A549 treated with AZD9567 at 1 μM for 4 hours (cell line): ENCODE measurements around the gene CENPX. TPM values are rescaled to one million over a fixed set of nuclear protein-coding genes. Genes with fewer than 3 reads are reported as not detected.

Experiments
- total RNA-seq: library from RNA; stranded (reverse); fragments of 200-300 nt; extraction: Qiagen RNA extraction; gene quantifications from 5 replicates; pipeline ENCODE4 v1.2.3, GENCODE V29; 2022; ENCODE audit not compliant: insufficient read depth

Gene CENPX
- 163 to 207 TPM (median 195 TPM) in 5 replicates for total RNA-seq

DNA sequence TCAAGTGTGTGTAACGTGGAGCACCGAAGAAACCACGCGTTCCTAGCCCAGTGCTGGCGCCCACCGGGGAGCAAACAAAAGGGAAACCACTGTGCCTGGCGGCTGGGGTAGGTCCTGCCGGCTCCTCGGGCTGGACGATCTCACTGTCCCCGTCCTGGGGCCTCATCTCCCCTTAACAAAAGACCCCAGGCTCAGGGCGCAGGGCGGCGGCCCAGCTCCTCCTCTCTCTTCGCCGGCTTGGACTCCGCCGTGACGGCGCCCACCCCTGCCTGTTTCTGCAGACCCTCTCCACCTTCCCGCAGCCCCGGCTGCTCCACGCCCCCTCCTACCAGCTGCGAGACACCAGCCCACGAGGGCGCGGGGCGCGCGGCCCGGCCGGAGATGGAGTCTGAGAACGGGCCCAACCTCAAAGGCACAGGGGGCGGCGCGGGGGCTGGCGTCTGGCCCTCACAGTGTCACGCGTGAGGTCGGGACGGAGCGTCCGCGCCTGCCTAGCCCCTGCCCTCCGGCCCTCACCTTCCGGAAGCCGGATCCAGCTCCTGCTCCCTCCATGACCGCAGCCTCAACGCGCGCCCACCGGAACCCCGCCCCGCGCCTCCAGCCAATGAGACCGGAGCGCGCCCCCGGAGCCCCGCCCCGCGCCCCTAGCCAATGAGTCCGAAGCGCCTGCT lies at the start of gene CENPX:
Gene CENPX (minus strand): TSS at position 569 of the 671 bp plus-strand sequence. CDS start 17 bp downstream, at position 552.

DNA sequence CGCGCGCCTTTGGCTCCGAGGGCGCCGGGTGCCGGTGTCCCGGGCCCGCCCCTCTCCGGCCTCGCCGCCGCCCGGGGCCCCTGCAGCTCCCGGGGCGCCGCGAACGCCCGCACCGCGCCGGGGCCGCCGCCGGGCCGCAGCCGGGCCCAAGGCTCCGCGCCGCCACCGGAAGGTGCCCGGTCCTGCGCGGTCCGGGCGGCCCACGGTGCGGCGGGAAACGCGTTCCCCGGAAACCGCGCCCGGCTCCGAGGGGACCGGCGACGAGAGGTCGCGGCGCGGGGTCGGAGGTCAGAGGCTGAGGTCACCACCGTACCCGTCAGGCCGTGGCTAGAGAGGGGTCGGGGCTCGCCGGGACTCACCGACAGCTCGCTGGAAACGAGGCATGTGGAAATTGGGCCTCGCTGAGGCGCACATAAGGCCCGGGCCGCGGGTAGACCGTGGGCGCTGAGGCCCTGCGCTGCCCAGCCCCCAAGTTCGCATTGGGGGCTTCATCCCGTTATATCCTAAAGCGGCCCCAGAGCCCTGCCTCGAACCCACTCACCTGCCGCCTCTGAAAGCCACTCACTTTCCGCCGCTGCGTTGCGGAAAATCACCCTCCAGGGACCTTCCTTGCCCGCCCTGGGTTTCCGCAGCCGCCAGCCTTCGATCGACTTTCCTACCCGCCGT lies 43.1 kb upstream of the CENPX start, which contains the start of gene DUS1L:
Gene DUS1L (minus strand): TSS at position 167 of the 666 bp plus-strand sequence. CDS start 745 bp downstream, outside the sequence.

DNA sequence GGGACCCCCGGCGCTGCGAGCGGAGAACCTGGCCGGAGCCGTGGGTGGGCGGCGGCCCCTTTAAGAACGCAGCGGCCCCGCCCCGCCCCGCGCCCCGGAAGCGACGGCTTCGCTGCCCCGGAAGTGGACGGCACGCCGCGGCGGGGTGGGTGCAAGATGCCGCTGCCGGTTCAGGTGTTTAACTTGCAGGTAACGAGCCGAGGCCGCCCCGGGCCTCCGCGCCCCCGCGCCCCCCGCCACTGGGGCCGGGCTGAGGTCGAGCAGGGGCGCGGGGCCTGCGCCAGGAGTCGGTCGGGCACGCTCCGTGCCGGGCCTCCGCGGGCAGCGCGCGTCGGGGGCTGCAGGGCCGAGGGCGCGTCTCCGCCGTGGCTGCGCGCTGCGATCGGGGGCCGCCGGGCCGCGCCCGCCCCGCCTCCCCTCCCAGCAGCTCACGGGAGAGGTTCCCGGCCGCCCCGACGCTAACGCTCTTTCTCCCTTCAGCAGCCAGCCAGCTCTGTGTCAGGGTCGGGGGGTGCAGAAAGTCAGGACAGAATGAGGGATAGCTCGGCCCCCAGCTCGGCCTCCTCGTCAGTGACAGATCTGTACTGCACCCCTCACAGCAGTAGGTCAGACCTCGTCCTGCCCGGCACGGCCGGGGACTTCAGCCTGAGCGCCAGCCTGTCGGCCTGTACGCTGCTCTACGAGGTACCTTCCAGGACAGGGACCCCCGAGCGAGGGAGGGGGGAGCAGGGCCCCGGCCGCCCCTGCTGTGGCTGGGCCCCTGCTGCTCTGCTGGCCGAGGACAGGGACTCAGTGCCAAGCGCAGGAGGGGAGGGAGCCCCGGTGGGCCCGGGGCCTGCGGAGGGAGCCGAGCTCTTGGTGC lies 29.3 kb upstream of the CENPX start, which contains the start of the genes GPS1 and RFNG:
Gene GPS1 (plus strand): TSS at position 123 of the 862 bp plus-strand sequence. CDS start 34 bp downstream, at position 157.
Gene RFNG (minus strand): TSS at position 36 of the 862 bp plus-strand sequence. CDS start 45 bp downstream, outside the sequence.

DNA sequence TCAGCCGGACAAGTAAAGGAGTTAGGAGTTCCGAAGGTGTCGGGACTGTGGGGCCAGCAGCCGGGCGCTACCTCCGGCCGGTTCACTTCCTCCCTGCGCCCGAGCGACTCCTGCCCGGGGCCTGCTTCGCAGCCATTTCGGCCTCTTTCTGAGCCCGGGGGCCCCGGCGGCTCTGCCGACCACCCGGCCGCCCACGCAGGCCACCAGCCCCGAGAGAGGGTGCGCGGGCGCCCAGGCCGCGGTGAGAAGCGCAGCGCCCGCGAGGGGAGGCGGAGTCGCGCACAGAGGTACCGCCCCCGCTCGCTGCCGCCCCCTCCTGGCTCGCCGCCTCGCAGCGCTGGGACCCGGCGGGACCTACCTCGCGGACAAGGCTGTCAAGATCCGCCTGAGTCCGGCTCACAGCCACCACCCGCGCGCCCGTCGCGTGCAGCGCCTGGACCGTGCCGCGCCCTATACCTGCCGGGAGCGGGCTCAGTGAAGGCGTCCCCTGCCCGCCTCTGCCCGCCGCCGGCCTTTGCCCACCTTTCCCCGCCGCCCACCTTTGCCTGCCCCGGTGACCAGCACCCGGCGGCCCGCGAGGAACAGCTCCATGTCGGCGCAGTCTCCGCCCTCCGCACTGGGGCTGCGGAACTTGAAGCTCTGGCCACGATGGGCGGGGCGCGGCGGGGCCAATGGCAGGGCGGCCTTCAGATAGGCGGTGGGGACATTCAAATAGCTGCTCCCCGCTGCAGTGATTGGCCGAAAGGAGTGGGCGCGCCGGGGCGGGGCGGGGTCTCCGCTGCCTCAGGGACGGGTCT lies 14.6 kb upstream of the CENPX start, which contains the start of gene DCXR:
Gene DCXR (minus strand): TSS at position 606 of the 797 bp plus-strand sequence. CDS start 15 bp downstream, at position 591.

DNA sequence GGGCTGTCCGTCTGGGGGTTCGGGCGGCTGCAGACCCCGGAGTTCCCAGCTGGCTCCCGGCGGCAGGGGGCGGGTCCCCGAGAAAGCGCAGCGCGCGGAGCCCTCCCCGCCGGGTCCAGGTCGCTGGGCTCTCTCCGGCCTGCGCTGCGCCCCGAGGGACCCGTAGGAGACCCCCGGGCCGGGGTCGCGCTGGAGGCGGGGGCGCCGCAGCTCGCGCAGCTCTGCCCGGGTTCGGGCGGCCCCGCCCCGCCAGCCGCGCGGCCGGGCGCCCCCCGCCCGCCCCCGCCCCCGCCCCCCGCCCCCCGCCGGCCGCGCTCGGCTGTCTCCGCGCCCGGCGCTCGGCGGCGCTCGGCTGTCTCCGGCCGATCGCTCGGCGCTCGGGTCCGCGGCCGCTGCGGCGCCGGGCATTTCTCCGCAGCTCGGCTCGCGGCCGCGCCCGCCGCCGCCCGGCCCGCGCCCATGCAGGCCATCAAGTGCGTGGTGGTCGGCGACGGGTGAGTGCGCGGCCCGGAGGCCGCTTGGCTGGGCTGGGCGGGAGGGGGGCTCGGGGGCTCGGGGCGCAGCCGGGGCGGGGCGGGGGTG lies 8.7 kb upstream of the CENPX start, which contains the start of gene RAC3:
Gene RAC3 (plus strand): TSS at position 376 of the 582 bp plus-strand sequence. CDS start 84 bp downstream, at position 460.

DNA sequence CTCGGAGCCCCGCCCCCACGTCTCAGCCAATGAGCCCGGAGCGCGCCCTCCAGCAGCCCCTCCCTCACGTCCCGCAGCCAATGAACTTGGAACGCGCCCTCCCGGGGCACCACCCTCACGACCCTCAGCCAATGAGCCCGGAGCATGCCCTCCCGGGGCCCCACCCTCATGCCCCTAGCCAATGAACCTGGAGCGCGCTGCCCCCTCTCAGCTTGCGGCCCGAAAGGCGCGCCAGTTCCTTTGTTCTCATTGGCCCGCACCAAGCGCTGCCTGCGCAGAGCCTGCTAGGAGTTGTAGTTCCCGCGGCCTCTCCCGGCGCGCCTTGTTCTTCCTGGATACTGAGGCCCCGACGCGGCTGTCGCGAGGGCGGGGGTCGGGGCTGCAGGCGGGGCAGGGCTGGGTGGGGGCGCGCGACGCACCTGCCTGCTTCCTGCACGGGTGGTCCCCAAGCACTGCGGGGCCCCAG lies 336 bp upstream of the CENPX start, which contains the start of gene LRRC45:
Gene LRRC45 (plus strand): TSS at position 325 of the 466 bp plus-strand sequence. CDS start 339 bp downstream, outside the sequence.

DNA sequence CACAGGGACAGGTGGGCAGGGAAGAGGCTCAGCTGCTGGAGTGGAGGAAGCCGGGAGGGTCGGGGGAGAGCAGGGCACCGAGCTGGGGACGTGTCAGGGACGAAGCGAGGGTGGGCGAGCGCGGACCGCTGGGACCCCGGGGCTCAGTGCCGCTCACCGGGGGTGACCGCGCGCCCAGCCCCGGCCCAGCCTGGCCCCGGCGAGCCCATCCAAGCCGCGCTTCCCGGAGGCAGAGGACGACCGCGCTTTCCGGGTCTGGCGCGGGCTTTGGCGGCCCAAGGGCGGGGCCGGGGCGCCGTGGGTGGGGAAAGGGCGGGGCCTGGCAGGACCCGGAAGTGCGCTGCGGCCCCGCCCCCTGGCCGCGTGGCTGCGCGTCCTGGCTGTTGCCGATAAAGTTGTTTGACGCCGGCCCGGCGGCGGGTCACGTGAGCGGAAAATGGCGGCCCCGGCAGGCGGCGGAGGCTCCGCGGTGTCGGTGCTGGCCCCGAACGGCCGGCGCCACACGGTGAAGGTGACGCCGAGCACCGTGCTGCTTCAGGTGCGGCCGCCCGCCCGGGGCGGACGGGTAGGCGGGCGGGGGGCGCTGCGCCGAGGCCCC lies 45.4 kb downstream of the CENPX start, which contains the start of gene ASPSCR1:
Gene ASPSCR1 (plus strand): TSS at position 419 of the 598 bp plus-strand sequence. CDS start 18 bp downstream, at position 437.

Other genes starting within 250 kb of the CENPX start
- gene GCGR, start 218.7 kb downstream of the CENPX start, total RNA-seq, result 0.23 to 0.34 TPM (median 0.27 TPM) in 4 of 5 replicates, not detected in the other
- 94.0 to 106 TPM (median 105 TPM) in 5 replicates for gene MCRIP1, start 189.6 kb downstream of the CENPX start, total RNA-seq
- 0.26 to 0.38 TPM (median 0.29 TPM) in 3 of 5 replicates, not detected in the others for gene PPP1R27, start 187.8 kb downstream of the CENPX start, total RNA-seq
- 687 to 859 TPM (median 711 TPM) in 5 replicates for gene P4HB, start 162.3 kb downstream of the CENPX start, total RNA-seq
- 554 to 671 TPM (median 613 TPM) in 5 replicates for gene ARHGDIA, start 151.5 kb downstream of the CENPX start, total RNA-seq
- 198 to 235 TPM (median 220 TPM) in 5 replicates for gene ALYREF, start 131.3 kb downstream of the CENPX start, total RNA-seq
- 168 to 303 TPM (median 290 TPM) in 5 replicates for gene ANAPC11, start 131.2 kb downstream of the CENPX start, total RNA-seq
- gene NPB, start 120.6 kb downstream of the CENPX start, total RNA-seq, result 0.28 to 0.60 TPM (median 0.49 TPM) in 4 of 5 replicates, not detected in the other
- 17.3 to 20.1 TPM (median 19.1 TPM) in 5 replicates for gene PCYT2, start 111.5 kb downstream of the CENPX start, total RNA-seq
- gene SIRT7, start 104.7 kb downstream of the CENPX start, total RNA-seq, result 30.1 to 52.5 TPM (median 49.2 TPM) in 5 replicates
- 22.5 to 38.3 TPM (median 33.1 TPM) in 5 replicates for gene MAFG, start 95.1 kb downstream of the CENPX start, total RNA-seq
- 80.7 to 124 TPM (median 87.4 TPM) in 5 replicates for gene PYCR1, start 85.6 kb downstream of the CENPX start, total RNA-seq
- gene MYADML2, start 75.6 kb downstream of the CENPX start, total RNA-seq, result not detected in 5 replicates
- gene NOTUM, start 61.7 kb downstream of the CENPX start, total RNA-seq, result 0.23 to 0.62 TPM (median 0.33 TPM) in 4 of 5 replicates, not detected in the other
- gene ASPSCR1, start 45.2 kb downstream of the CENPX start, total RNA-seq, result 20.2 to 29.6 TPM (median 27.4 TPM) in 5 replicates
- gene LRRC45, start 427 bp upstream of the CENPX start, total RNA-seq, result 7.8 to 17.0 TPM (median 14.7 TPM) in 5 replicates
- 19.0 to 41.3 TPM (median 38.5 TPM) in 5 replicates for gene RAC3, start 8.8 kb upstream of the CENPX start, total RNA-seq
- 76.5 to 117 TPM (median 111 TPM) in 5 replicates for gene DCXR, start 14.8 kb upstream of the CENPX start, total RNA-seq
- gene RFNG, start 28.9 kb upstream of the CENPX start, total RNA-seq, result 20.8 to 24.8 TPM (median 24.4 TPM) in 5 replicates
- 120 to 154 TPM (median 137 TPM) in 5 replicates for gene GPS1, start 29.0 kb upstream of the CENPX start, total RNA-seq
- 74.1 to 147 TPM (median 143 TPM) in 5 replicates for gene DUS1L, start 42.9 kb upstream of the CENPX start, total RNA-seq
- gene FASN, start 75.4 kb upstream of the CENPX start, total RNA-seq, result 91.1 to 158 TPM (median 149 TPM) in 5 replicates
- gene CCDC57, start 190.0 kb upstream of the CENPX start, total RNA-seq, result 8.8 to 30.2 TPM (median 26.3 TPM) in 5 replicates
- gene SLC16A3, start 206.2 kb upstream of the CENPX start, total RNA-seq, result 104 to 159 TPM (median 147 TPM) in 5 replicates